ENCODE measurements around the gene H6PD.
A peak's percentile ranks its signal among the peaks of the same experiment; 100 is the strongest.

The H6PD gene

DNA sequence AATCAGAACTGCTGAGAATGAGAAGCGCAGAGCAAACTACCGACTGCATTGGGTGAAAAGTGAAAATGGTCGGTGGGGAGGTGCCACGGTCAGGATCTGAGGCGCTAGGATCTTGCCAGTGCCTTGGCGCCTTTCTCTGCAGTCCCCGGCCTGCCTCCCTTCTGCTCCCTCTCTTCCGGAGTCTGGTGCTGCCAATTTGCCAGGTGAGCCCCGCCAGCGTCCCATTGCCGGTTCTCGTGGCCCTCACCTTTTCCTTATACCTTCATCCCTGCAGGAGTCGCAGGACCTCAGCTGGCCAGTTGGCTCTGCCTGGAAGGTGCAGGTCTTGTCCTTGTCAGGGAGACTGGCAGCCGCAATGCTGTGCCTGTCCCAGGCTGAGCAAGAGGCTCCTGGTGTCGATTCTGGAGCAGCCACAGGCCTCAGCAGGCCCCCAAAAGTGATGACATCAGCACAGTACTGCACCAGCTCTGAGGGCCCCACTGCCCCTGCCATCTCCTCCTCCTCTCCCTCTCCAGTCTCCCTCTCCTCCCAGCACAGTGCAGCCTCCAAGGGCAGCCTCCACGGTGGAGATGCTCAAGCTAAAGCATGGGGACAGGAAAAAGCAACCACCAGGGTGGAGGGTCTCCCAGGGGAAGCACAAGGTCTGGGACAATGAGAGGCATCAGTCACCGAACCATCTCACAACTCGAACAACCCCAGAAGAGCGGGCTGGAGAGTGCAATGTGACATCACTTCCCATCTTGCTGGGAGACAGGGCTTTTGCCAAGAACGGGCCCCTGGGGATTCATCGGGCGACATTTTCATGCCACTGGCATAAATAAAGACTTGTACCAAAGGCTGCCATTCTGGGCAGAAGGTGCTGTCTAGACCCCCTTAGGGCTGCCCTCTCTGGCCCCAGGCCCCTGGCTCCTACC lies 37.1 kb upstream of the H6PD start:
- H3K4me1 ChIP-seq (ENCODE audit: control insufficient read depth, insufficient read depth, low read depth, low read length): peaks cover 36% of the 10 kb centered on the region
- no peak overlapping the region for H3K4me2 ChIP-seq (ENCODE audit: low read length, poor library complexity, severe bottlenecking)
- no peak for DNase-seq
- H2BK12ac ChIP-seq (ENCODE audit: low read length in 2 of 2): peak overlapping the region; percentile 14 to 85
- no peaks in the 10 kb centered on the region for H3K9me3 ChIP-seq (ENCODE audit: control insufficient read depth, low read length)
- no peak overlapping the region for H2BK120ac ChIP-seq (ENCODE audit: low read depth, low read length)
- H3K4ac ChIP-seq (ENCODE audit: low read depth in 1 of 2, low read length in 2 of 2): peak overlapping the region in 1 of 2 experiments; percentile 57
- no peak overlapping the region for H3K23ac ChIP-seq (ENCODE audit: low read length in 2 of 2)
- H4K8ac ChIP-seq (ENCODE audit: low read length): no peak overlapping the region
- H3K36me3 ChIP-seq (ENCODE audit: control insufficient read depth in 1 of 2, insufficient read depth in 2 of 2, low read depth in 1 of 2, low read length in 2 of 2): no peaks in the 10 kb centered on the region
- H3K27ac ChIP-seq (ENCODE audit: low read length, poor library complexity, severe bottlenecking): no peak overlapping the region
- no peak overlapping the region for H2AFZ ChIP-seq (ENCODE audit: low read depth, low read length)
- no peak overlapping the region for H2AK5ac ChIP-seq (ENCODE audit: low read length, severe bottlenecking)
- peak overlapping the region; percentile 47 for H4K91ac ChIP-seq (ENCODE audit: low read length)
- H3K79me1 ChIP-seq (replicated peaks; ENCODE audit: low read length, poor library complexity, severe bottlenecking): no peaks in the 10 kb centered on the region
- H3K14ac ChIP-seq (ENCODE audit: low read length in 2 of 2): peak overlapping the region in 1 of 2 experiments; percentile 19
- peaks cover 0 to 11% of the 10 kb centered on the region in 2 experiments for H3K27me3 ChIP-seq (ENCODE audit: control insufficient read depth in 1 of 2, insufficient read depth in 1 of 2, low read length in 2 of 2)
- 91% methylated on average over 22 of the region's 22 CpGs for WGBS
- peak overlapping the region; percentile 31 for H2BK15ac ChIP-seq (ENCODE audit: low read depth, poor library complexity, severe bottlenecking)
- peak overlapping the region in 1 of 2 experiments; percentile 37 for H3K18ac ChIP-seq (ENCODE audit: low read depth in 1 of 2, low read length in 2 of 2)
- peak overlapping the region; percentile 87 for H3K9ac ChIP-seq (ENCODE audit: low read length)
- H3K4me3 ChIP-seq (ENCODE audit: insufficient read depth in 1 of 2, low read depth in 1 of 2, low read length in 2 of 2): peak overlapping the region in 1 of 2 experiments; percentile 79
- no peak overlapping the region for H2BK5ac ChIP-seq (ENCODE audit: low read depth, low read length, poor library complexity, severe bottlenecking)

DNA sequence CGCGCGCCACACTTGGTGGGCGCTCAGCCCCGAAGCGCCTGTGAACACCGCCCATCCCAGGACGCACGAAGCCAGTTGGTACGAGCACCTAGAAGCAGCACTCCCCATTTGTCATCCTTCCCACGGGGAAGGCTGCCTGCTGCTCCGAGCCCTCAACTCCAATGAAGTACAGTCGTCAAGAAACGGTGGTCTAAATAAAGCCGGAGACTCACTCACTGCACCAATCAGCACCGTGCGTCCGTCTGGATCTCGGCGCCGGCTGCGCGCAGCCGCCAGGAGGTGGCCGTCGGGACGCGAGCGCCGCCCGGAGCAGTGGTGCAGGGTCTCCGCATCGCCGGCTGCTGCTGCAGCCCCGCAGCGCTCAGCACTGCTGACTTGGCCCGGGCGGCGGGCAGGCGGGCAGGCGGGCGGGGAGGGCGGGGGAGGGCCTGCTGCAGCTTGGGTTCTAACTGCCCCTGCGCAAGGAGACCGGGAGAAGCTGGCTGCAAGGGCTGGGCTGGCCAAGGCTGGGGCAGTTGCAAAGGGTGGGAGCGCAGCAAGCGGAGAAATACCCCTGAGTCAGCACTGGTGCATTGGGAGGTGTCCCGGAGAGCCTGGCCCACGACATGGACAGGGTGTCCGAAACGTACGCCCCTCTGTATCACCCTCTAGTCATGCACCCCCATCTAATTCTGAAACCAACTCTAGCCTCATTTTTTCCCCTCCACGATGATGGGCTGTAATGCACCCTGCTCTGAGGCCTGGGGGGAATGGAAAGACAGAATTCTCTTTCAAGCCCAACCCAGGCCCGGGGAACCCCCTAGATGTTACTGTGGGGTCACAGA lies 35.8 kb upstream of the H6PD start:
- Histone ChIP-seq H2BK12ac (ENCODE audit: low read length in 2 of 2) (peak overlapping the region in 1 of 2 experiments; percentile 54), H3K27ac (ENCODE audit: low read length, poor library complexity, severe bottlenecking) (no peak overlapping the region), H3K79me1 (replicated peaks; ENCODE audit: low read length, poor library complexity, severe bottlenecking) (no peaks in the 10 kb centered on the region), H3K27me3 (ENCODE audit: control insufficient read depth in 1 of 2, insufficient read depth in 1 of 2, low read length in 2 of 2) (peaks cover 0 to 11% of the 10 kb centered on the region in 2 experiments), H2BK120ac (ENCODE audit: low read depth, low read length) (no peak overlapping the region), H3K36me3 (ENCODE audit: control insufficient read depth in 1 of 2, insufficient read depth in 2 of 2, low read depth in 1 of 2, low read length in 2 of 2) (no peaks in the 10 kb centered on the region), H4K8ac (ENCODE audit: low read length) (peak overlapping the region; percentile 58), H2AFZ (ENCODE audit: low read depth, low read length) (peak overlapping the region; percentile 36), H3K14ac (ENCODE audit: low read length in 2 of 2) (peak overlapping the region in 1 of 2 experiments; percentile 64), H2AK5ac (ENCODE audit: low read length, severe bottlenecking) (no peak overlapping the region), H4K91ac (ENCODE audit: low read length) (peak overlapping the region; percentile 22), H3K18ac (ENCODE audit: low read depth in 1 of 2, low read length in 2 of 2) (peak overlapping the region; percentile 12 to 90), H3K23ac (ENCODE audit: low read length in 2 of 2) (peak overlapping the region in 1 of 2 experiments; percentile 63), H3K9me3 (ENCODE audit: control insufficient read depth, low read length) (no peaks in the 10 kb centered on the region), H3K4me2 (ENCODE audit: low read length, poor library complexity, severe bottlenecking) (peak overlapping the region; percentile 72), H3K4ac (ENCODE audit: low read depth in 1 of 2, low read length in 2 of 2) (peak overlapping the region in 1 of 2 experiments; percentile 63), H2BK15ac (ENCODE audit: low read depth, poor library complexity, severe bottlenecking) (no peak overlapping the region), H3K4me3 (ENCODE audit: insufficient read depth in 1 of 2, low read depth in 1 of 2, low read length in 2 of 2) (peak overlapping the region in 1 of 2 experiments; percentile 79), H3K9ac (ENCODE audit: low read length) (peak overlapping the region; percentile 97), H3K4me1 (ENCODE audit: control insufficient read depth, insufficient read depth, low read depth, low read length) (peaks cover 39% of the 10 kb centered on the region), H2BK5ac (ENCODE audit: low read depth, low read length, poor library complexity, severe bottlenecking) (no peak overlapping the region)
- 20% methylated on average over 53 of the region's 54 CpGs for WGBS
- peak; percentile 78 for DNase-seq

DNA sequence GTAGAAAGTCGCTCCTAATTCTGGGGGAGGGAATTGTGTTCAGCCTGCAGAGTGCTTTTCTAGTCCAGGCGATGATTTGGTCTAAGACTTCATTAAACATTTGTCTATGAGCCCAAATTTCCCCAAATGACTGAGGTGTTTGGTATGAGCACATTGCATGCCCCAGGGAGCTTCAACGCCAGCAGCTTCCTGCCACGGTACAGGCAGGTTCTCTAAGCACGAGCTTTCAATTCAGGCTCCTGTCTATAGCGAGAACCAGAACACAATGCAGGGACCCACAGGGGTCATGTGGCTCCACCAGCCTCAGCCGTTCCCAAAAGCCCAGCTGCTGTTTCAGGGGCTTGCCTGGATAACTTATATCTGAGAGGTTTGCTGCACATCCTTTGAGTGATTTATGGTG lies 34.1 kb upstream of the H6PD start:
- 52% methylated on average over 7 of the region's 7 CpGs for WGBS
- H3K9ac ChIP-seq (ENCODE audit: low read length): peak overlapping the region; percentile 97

More for the DNA sequence above, 34.1 kb upstream of the H6PD start:
- DNase-seq: no peak
- Histone ChIP-seq H3K27ac (ENCODE audit: low read length, poor library complexity, severe bottlenecking) (no peak overlapping the region), H3K18ac (ENCODE audit: low read depth in 1 of 2, low read length in 2 of 2) (no peak overlapping the region), H2AK5ac (ENCODE audit: low read length, severe bottlenecking) (no peak overlapping the region), H2BK15ac (ENCODE audit: low read depth, poor library complexity, severe bottlenecking) (no peak overlapping the region), H2BK12ac (ENCODE audit: low read length in 2 of 2) (no peak overlapping the region), H3K4me1 (ENCODE audit: control insufficient read depth, insufficient read depth, low read depth, low read length) (peaks cover 39% of the 10 kb centered on the region), H3K79me1 (replicated peaks; ENCODE audit: low read length, poor library complexity, severe bottlenecking) (no peaks in the 10 kb centered on the region), H4K8ac (ENCODE audit: low read length) (no peak overlapping the region), H2AFZ (ENCODE audit: low read depth, low read length) (no peak overlapping the region), H2BK120ac (ENCODE audit: low read depth, low read length) (no peak overlapping the region), H3K4me2 (ENCODE audit: low read length, poor library complexity, severe bottlenecking) (no peak overlapping the region), H4K91ac (ENCODE audit: low read length) (no peak overlapping the region), H3K4ac (ENCODE audit: low read depth in 1 of 2, low read length in 2 of 2) (peak overlapping the region in 1 of 2 experiments; percentile 27), H3K23ac (ENCODE audit: low read length in 2 of 2) (no peak overlapping the region), H3K36me3 (ENCODE audit: control insufficient read depth in 1 of 2, insufficient read depth in 2 of 2, low read depth in 1 of 2, low read length in 2 of 2) (no peaks in the 10 kb centered on the region), H3K4me3 (ENCODE audit: insufficient read depth in 1 of 2, low read depth in 1 of 2, low read length in 2 of 2) (peak overlapping the region in 1 of 2 experiments; percentile 94), H3K27me3 (ENCODE audit: control insufficient read depth in 1 of 2, insufficient read depth in 1 of 2, low read length in 2 of 2) (peaks cover 0 to 11% of the 10 kb centered on the region in 2 experiments), H3K14ac (ENCODE audit: low read length in 2 of 2) (no peak overlapping the region), H2BK5ac (ENCODE audit: low read depth, low read length, poor library complexity, severe bottlenecking) (no peak overlapping the region), H3K9me3 (ENCODE audit: control insufficient read depth, low read length) (no peaks in the 10 kb centered on the region)
